ENCODE data around the gene ARSA.
"Not testable (repeated sequence)": the region's sequence is repeated elsewhere in the genome, so short reads cannot be mapped to it uniquely, and the experiment has no call there.

Gene ARSA

DNA sequence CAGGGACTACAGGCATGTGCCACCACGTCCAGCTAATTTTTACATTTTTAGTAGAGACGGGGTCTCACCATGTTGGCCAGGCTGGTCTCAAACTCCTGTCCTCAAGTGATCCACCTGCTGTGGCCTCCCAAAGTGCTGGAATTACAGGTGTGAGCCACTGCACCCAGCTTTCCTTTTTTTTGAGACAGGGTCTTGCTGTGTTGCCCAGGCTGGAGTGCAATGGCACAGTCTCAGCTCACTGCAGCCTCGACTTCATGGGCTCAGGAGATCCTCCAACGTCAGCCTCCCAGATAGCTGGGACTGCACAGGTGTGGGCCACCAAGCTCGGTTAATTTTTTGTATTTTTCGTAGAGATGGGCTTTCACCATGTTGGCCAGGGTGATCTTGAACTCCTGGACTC lies 26.7 kb upstream of the ARSA start:
- not testable (repeated sequence) for DNase-seq (ENCODE audit: low spot score)

DNA sequence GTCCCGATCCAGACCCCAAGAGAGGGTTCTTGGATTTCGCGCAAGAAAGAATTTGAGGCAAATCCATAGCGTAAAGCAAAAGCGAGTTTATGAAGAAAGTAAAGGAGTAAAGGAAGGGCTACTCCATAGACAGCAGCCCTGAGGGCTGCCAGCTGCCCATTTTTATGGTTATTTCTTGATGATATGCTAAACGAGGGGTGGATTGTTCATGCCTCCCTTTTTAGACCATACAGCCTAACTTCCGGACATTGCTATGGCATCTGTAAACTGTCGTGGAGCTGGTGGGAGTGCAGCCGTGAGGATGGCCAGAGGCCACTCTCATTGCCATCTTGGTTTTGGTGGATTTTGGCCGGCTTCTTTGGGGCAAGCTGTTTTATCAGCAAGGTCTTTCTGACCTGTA lies 25.3 kb upstream of the ARSA start:
- DNase-seq (ENCODE audit: low spot score), result no peak

DNA sequence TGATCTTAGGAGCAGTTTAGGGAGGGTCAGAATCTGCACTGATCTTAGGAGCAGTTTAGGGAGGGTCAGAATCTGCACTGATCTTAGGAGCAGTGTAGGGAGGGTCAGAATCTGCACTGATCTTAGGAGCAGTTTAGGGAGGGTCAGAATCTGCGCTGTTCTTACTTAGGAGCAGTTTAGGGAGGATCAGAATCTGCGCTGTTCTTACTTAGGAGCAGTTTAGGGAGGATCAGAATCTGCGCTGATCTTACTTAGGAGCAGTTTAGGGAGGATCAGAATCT lies 15.8 kb upstream of the ARSA start:
- DNase-seq (ENCODE audit: low spot score), result not testable (repeated sequence)

DNA sequence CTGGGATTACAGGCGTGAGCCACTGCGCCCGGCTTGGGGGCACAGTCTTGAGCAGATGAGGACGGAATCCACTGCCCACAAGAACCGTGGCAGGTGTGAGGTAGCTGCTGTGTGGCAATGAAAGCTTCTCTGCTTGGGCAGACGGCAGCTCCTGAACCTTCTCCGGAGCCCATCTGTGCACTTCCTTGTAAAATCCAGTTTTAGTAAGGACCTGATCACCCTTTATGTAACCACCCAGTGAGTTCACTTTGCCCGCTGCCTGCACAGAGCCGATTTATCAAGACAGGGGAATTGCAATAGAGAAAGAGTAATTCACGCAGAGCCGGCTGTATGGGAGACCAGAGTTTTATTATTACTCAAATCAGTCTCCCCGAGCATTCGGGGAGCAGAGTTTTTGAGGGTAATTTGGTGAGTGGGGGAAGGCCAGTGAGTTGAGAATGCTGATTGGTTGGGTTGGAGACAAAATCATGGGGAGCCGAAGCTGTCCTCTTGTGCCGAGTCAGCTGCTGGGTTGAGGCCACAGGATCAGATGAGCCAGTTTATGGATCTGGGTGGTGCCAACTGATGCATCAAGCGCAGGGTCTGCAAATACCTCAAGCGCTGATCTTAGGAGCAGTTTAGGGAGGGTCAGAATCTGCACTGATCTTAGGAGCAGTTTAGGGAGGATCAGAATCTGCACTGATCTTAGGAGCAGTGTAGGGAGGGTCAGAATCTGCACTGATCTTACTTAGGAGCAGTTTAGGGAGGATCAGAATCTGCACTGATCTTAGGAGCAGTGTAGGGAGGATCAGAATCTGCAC lies 15.3 kb upstream of the ARSA start:
- not testable (repeated sequence) for DNase-seq (ENCODE audit: low spot score)

DNA sequence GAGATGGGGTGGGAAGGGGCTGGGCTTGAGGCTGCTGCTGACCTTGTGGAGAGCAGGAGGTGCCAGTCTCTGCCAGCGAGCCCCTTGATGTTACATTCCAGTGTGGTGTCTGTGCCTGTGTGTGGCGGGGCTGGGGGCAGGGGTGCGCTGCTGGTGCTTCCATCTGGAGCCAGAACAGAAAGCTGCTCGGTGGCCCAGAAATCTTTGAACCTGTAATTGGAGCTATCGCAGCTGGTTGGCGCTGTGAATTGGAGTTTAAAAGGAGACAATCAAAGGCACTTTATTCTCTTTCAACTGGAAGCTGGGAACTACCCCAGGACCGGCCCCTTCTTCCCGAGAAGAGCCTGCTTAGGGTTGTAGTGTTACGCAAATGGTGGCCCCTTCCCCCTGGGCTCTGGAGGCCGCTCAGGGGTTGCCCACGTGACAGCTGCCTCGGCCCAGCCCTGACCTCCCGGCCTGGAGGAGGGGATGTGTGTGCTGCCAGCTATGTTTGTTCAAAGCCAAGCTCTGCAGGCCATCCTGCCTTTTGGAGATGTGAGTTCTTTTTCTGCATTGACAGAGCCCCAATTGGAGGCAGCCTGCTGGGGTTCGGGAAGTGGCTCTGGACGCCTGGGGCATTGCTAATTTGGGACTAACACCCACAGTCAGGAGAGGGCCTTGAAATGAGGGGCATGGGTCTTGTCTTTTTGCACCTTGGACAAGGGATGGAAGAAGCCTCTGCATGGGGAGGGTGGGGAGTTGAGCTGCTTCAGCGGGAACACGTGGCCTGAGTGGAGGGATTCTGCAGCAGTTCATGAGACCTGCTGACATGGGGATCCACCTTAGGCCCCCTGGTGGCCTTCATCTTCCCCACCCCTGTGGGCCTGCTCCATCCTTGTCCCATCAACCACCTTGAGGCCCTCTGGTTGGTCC lies 14.0 kb upstream of the ARSA start:
- peak; percentile 59 for DNase-seq (ENCODE audit: low spot score)

DNA sequence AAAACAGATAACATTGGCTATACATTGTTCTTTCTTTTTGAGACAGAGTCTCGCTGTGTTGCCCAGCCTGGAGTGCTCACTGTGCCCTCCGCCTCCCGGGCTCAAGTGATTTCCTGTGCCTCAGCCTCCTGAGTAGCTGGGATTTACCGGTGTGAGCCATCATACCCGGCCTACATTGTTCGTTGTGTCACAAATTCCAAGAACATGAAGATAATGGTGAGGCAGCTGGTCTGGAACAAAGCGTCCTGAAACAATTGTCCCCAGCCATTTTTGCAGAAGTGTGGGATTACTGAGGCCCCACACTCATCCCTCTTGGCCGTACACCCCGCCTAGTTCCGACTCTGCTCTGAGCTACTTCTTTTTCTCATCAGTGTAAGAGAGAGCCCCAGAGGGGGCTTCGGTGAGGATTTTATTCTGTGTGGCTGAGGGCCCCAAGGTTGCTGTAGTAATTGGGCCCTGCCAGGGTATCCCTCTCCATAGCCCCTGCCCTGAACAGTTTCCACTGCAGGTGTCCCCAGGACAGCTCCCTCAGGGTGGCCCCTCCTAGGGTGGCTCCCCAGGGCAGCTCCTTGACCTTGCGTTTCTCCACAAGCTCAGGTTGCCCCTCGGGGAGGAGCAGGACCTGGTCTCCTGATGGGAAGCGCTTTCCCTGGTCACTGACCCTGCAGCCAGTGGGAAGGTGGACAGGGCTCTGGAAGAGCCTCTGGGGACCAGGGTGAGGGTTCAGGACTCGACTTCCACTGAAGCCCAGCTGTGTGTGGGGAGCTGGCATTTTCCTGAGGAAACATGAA lies 13.1 kb upstream of the ARSA start:
- peak; percentile 82 for DNase-seq (ENCODE audit: low spot score)

DNA sequence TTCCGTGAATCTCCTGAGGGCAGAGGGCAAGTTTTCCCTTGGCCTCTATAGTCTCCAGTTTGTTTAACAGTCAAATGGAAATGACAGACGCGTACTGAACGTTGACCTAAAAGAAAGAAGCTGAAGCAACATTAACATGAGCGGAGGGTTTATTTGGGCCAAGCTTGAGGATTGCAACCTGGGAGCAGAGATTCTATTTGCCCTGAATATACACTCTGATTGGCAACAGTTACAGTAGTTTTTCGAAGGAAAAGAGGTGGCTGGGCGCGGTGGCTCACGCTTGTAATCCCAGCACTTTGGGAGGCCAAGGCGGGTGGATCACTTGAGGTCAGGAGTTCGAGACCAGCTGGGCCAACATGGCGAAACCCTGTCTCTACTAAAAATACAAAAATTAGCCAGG lies 12.3 kb upstream of the ARSA start:
- not testable (repeated sequence) for DNase-seq (ENCODE audit: low spot score)

DNA sequence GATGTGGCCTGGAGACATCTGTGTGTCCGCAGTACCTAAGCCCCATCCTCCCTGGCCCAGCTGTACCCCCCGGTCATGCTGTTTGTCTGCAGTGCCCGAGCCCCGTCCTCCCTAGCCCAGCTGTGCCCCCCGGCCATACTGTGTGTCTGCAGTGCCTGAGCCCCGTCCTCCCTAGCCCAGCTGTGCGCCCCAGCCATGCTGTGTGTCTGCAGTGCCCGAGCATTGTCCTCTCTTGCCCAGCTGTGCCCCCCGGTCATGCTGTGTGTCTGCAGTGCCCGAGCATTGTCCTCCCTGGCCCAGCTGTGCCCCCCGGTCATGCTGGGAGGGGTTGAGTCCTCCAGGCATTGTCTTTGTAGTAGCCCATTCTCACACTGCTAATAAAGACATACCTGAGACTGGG lies 7.6 kb upstream of the ARSA start:
- no peak for DNase-seq (ENCODE audit: low spot score)

DNA sequence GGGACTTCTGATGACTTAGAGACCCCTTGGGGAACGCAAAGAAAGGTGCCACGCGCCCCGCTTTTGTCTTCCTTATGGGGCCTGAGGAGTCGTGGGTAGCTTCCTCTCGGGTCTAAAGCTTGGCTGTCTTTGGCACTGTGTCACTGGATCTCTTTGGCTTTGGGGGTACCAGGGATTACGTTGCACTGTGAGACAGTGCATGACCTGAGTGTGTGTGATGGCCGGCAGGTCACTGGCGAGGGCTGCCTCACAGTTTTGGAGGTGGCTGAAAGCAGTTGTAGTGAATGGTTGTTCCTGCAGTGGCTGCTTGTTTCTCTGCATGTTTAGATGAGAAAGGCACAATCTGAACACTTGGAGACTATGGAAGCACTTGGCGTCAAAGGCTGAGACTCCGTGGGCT lies 5.8 kb upstream of the ARSA start:
- no peak for DNase-seq (ENCODE audit: low spot score)

DNA sequence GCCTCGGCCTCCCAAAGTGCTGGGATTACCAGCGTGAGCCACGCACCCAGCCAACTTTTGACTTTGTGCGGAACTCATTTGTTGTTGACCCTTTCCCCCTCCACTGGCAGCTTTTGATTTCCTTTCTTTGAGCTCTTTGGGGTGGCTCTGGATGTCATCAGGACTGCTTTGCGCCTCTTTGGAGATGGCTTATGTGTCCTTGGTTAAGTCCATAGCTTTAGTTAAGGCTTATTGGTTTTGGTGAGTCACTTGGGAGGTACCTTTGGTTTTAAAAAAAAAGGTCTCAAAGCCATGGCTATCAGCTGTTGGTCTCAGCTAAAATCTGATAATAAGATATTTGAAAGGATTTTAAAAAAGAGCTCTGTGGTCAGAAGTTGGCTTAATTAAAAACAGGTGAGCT lies 5.1 kb upstream of the ARSA start:
- DNase-seq (ENCODE audit: low spot score), result no peak

DNA sequence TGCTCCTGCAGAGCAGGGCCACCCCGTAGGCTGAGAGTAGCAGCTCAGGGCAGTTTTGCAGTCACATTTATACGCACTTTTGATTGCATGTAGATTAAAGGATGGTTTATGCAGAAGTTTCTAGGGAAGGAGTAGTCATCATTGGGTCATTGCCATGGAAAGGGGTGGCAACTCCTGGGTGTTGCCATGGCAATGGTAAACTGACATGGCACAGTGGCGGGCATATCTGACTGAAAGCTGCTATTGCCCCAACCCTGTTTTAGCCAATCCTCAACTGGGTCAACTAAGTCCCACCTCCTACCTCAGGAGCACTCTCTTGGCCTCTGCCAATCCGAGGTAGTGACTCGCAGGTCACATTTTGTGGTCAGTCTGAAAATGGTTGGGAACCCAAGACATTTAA lies 2.4 kb upstream of the ARSA start:
- no peak for DNase-seq (ENCODE audit: low spot score)

DNA sequence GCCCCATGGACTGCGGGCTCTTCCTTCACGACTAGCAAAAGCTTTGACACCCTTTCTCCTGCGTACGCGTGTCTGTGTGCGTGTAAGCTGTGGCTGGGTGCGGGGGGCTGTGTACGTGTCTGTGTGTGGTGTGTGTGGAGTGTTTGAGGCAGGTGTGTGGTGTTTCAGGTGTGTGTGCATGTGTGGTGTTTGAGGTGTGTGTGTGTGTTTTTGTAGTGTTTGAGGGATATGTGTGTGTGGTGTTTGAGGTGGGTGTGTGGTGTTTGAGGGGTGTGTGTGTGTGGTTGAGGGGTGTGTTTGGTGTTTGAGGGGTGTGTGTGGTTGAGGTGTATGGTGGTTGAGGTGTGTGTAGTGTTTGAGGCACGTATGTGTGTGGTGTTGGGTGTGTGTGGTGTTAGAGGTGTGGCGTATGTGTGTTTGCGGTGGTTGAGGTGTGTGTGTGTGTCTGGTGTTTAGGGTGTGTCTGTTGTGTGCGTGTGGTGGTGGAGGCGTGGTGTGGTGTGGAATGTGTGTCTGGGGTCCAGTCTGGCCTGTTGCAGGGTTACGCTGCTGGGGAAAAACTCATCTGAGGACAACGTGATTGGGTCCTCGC lies 687 bp upstream of the ARSA start:
- DNase-seq (ENCODE audit: low spot score), result peak; percentile 26

DNA sequence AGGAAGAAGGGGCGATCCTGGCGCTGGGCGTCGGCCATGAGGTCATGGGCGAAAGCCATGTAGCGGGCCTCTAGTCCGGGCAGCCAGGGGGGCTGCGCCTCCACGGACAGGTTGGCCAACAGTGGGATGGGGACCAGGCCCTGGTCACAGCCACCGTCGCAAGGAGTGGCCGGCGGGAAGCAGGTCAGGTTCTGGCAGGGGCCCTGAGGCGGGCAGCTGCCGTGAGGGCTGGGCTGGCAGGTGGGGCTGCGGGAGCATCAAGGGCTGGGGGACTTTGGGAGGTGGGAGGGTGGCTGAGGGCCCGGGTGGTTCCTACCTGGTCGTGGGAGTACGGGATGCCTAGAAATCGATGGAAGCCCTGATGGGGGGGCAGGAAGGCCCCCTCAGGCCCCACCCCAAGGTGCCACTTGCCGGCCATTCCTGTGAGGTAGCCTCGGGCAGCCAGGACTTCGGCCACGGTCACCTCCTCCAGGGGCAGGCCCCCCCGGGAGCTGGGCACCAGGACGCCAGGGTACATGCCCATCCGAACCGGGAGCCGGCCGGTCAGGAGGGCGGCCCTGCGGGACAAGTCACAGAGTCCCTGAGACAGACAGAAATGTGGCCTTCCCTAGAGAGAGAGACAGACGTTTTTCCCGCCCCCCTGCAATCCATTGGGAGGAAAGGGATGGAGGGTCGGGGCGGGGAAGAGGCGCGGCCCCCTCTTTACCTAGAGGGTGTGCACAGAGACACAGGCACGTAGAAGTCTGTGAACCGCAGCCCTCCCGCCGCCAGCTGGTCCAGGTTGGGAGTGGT lies 906 bp downstream of the ARSA start:
- no peak for DNase-seq (ENCODE audit: low spot score)

DNA sequence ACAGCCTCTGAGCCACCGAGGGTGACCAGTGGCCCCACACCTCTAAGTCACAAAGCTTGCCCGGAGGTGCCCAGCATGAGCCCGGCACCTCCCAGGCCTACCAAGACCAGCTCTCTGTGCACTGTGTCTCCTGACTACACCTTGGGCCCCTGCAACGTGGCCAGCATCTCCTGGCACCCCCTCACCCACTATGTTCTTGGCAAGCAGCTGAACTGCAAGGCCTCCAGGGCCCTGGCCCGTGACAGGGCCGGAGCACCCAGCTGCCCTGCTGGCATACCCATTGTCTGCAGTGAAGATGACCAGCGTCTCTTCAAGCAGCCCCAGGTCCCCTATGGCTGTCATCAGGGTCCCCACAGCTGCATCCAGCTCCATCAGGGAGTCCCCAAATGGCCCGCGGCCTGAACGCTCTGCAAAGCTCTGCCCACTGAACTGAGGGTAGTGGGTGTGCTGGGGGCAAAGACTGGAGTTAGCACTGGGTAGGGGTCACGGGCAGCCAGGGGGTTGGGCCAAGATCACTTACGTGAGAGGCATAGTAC lies 1.6 kb downstream of the ARSA start:
- DNase-seq (ENCODE audit: low spot score), result peak; percentile 26

DNA sequence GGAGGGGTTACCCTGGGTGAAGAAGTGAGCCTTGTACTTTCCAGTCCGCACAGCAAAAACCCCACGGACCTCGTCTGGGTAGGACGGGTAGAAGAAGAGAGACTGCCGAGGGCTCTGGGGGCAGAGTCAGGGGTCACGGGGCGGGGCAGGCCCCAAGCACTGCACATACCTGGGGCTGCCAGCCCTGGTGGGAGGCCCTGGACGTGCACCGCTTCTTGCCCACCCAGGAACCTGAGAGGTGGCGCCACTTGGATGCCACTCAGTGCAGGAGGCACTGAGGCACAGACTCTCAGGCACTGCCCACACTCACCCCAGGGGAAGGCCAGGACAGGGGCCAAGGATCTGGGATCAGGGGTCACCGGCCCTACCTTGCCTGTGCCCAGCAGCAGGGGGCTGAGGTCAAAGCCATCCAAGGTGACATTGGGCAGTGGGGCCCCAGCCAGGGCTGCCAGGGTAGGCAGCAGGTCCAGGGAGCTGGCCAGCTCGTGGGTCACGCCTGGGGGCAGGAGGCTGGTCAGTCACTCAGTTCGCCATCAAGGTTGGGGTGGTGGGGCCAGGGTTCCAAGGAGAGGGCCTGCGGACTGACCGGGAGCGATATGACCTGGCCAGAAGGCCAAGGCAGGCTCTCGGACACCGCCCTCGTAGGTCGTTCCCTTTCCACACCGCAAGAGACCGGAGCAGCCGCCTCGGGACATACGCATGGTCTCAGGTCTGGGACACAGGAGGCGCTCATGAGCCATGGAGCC lies 2.2 kb downstream of the ARSA start:
- no peak for DNase-seq (ENCODE audit: low spot score)

DNA sequence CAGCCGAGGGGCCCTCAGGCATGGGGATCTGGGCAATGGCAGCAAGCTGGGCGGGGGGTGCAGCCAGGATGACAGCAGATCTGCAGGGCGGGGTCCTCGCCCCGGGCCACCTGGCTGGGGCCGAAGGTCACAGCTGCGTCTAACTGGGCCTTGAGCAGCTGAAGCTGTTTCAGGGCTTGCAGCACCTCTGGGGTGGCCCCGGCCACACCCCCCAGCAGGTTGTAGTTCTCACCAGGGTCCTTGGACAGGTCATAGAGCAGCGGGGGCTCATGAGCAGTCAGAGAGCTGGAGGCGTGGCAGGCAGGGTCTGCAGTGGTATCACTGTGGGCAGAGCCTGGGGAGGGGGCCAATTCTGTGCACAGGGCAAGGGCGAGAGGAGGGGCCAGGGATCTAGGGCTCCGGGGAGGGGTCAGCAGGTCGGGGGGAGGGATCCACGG lies 2.8 kb downstream of the ARSA start:
- no peak for DNase-seq (ENCODE audit: low spot score)

DNA sequence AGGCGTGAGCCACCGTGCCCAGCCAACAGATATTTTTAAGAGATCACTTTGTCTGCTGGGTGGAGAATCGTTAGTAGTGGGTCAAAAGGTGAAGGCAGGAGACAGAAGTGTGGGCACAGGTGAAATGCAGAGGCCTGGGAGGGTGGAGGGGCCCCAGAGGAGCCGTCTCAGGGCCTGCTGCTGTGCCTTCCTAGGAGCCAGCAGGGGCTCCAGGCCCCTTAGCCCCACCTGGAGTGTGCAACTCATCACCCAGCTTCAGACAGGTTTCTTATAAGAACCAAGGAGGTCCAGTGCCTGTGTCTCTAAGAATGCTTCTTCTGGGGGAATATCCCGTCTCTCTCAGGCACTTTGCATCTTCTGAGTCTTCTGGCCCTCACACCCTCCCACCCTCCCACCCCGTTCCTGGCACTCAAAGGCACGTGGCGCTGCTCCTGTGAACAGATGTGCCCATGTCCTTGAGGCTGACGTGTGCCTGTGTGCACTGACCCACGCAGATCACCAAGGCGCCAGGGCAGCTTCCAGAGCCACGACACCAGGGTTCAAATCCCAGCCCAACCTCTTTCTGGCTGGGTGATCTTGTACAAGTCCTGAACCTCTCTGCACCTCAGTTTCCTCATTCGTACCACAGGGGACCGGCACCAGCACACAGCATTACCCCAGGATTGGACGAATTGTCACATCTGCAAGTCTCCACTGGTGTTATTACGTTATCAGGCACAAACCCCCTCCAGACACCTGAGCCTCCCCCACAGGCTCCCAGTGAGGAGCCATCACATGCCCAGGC lies 3.4 kb downstream of the ARSA start:
- no peak for DNase-seq (ENCODE audit: low spot score)

DNA sequence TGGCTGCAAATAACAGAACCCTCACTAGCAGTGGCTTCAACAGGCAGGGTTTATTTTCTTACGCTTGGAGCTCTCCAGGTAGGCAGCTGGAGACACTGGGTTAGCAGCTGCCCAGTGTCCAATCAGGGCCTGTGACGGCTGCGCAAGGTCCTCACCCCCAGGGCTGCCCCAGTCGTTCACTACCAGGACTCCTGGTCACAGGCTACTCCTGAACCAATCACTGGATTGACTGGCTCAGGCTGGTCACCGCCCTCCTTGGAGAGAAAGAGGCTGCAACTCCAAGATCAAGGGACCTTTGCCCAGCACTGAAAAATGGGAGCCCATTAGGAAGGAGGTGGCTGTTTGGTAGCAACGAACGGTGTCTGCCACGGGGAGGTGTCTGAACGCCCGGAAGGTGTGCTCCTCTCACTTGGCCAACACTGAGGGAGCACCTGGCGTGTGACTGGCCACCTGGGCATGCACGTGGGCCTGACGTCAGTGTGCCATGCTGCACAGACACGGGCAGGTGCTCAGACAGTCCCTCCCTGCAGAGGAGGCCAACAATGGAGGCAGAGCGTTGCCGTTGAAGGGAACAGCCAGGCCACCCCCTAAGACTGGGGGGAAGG lies 5.1 kb downstream of the ARSA start:
- no peak for DNase-seq (ENCODE audit: low spot score)
